Mucosa of stomach (tissue), 1 donor: Measurements from ENCODE around the gene SSH3.
A peak's percentile ranks its signal among the peaks of the same experiment; 100 is the strongest.

Experiments
- H3K27me3 ChIP-seq: one replicate; pipeline ENCODE4 v1.7.0; 2013; ENCODE audit warnings: mild to moderate bottlenecking, low read length; ENCODE audit not compliant: control insufficient read depth, insufficient read depth
- H3K36me3 ChIP-seq: one replicate; pipeline ENCODE4 v1.7.0; 2013; ENCODE audit warnings: low read length; ENCODE audit not compliant: control insufficient read depth, insufficient read depth
- H3K4me1 ChIP-seq: one replicate; pipeline ENCODE4 v1.7.0; 2013; ENCODE audit warnings: mild to moderate bottlenecking, low read length; ENCODE audit not compliant: control insufficient read depth, insufficient read depth
- H3K4me3 ChIP-seq: one replicate; pipeline ENCODE4 v1.7.0; 2013; ENCODE audit warnings: low read length
- H3K9ac ChIP-seq: one replicate; pipeline ENCODE4 v1.7.0; 2013; ENCODE audit warnings: mild to moderate bottlenecking, low read length, moderate library complexity
- H3K9me3 ChIP-seq: one replicate; pipeline ENCODE4 v1.7.0; 2013; ENCODE audit warnings: mild to moderate bottlenecking, low read length, moderate library complexity; ENCODE audit not compliant: control insufficient read depth
- donor health status: Pancreatic carcinoma.

Gene SSH3

GRCh38 chr11:67295846-67296245, 7.5 kb upstream of the SSH3 start:
- H3K4me3 ChIP-seq, result no peak overlapping the region
- H3K9me3 ChIP-seq, result no peaks in the 10 kb centered on the region
- peaks cover 12% of the 10 kb centered on the region for H3K4me1 ChIP-seq
- no peak overlapping the region for H3K9ac ChIP-seq
- H3K27me3 ChIP-seq, result no peaks in the 10 kb centered on the region
- peaks cover 13% of the 10 kb centered on the region for H3K36me3 ChIP-seq

DNA sequence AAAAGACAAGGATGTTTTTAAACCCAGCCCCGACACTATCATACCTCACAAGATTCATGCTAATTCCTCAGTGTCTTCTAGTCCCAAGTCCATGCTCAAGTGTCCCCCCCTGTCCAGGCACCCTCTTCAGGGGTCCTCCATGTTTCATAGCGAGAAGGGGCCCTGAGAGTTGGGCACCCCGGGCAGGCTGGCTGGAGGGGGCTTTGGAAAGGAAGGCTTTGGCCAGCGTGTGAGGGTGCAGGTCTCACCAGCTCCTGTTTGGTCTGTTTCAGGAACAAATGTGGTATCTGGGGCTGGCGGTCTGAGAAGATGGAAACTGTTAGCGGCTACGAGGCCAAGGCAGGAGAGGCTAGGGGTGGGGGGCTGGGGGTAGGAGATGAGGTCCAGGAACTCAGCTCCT, 4.5 kb upstream of the SSH3 start:
- no peak overlapping the region for H3K9ac ChIP-seq
- peaks cover 15% of the 10 kb centered on the region for H3K36me3 ChIP-seq
- H3K4me1 ChIP-seq, result peaks cover 14% of the 10 kb centered on the region
- no peaks in the 10 kb centered on the region for H3K9me3 ChIP-seq
- no peak overlapping the region for H3K4me3 ChIP-seq
- H3K27me3 ChIP-seq, result no peaks in the 10 kb centered on the region

GRCh38 chr11:67299471-67300191, 3.7 kb upstream of the SSH3 start:
- Histone ChIP-seq H3K4me1 (peaks cover 18% of the 10 kb centered on the region), H3K27me3 (no peaks in the 10 kb centered on the region), H3K9me3 (no peaks in the 10 kb centered on the region), H3K36me3 (peaks cover 15% of the 10 kb centered on the region), H3K4me3 (no peak overlapping the region), H3K9ac (no peak overlapping the region)

DNA sequence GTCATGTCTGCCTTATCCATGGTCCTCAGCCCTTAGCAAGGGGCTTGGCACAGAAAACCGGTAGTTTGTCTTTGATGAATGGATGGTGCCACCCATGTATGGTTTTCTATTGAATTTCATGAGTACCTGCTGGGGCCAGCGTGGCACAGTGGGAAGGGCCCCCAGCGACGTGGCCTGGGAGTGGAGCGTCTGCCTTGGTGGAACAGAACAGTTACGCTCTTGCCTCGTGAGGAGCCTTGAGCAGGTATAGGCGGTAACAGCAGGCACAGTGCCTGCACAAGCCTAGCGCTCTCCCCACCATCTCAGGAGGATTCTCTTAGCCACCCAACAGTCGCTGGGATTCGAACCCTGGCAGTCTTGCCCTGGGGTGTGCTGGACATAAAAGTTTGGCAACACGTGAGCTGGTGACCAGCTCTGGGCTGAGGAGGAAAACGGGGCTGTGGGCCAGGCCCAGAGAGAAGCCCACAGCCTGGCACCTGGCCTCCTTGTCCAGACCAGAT, 3.0 kb upstream of the SSH3 start:
- Histone ChIP-seq H3K9ac (no peak overlapping the region), H3K4me3 (no peak overlapping the region), H3K36me3 (peaks cover 15% of the 10 kb centered on the region), H3K27me3 (no peaks in the 10 kb centered on the region), H3K9me3 (no peaks in the 10 kb centered on the region), H3K4me1 (peaks cover 22% of the 10 kb centered on the region)

DNA sequence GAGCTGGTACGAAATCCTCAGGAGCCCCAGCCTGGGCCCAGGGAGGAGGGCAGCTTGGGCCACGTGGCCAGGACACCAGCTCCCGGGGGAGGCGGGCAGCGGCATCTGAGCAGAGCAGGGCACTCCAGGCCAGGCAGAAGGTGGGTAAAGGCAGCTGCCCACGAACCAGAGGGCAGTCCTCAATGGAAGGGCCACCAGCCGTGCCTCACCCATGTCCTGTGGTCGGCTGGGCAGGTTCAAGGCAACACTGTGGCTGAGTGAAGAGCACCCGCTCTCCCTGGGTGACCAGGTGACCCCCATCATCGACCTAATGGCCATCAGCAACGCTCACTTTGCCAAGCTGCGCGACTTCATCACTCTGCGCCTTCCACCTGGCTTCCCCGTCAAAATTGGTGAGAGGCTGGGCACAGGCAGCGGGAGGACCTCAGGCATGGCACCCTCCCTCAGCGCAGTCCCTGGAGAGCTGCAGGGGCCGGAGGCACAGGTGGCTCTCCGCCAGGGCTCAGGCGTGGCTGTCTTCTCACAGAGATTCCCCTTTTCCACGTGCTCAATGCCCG, 2.5 kb upstream of the SSH3 start:
- Histone ChIP-seq H3K9ac (no peak overlapping the region), H3K4me3 (no peak overlapping the region), H3K36me3 (peaks cover 15% of the 10 kb centered on the region), H3K9me3 (no peaks in the 10 kb centered on the region), H3K27me3 (no peaks in the 10 kb centered on the region), H3K4me1 (peaks cover 25% of the 10 kb centered on the region)

GRCh38 chr11:67301313-67301921, 1.9 kb upstream of the SSH3 start:
- H3K36me3 ChIP-seq, result peaks cover 15% of the 10 kb centered on the region
- no peak overlapping the region for H3K9ac ChIP-seq
- no peak overlapping the region for H3K4me3 ChIP-seq
- H3K4me1 ChIP-seq, result peaks cover 25% of the 10 kb centered on the region
- H3K27me3 ChIP-seq, result no peaks in the 10 kb centered on the region
- no peaks in the 10 kb centered on the region for H3K9me3 ChIP-seq

GRCh38 chr11:67301951-67302516, 1.3 kb upstream of the SSH3 start:
- peaks cover 25% of the 10 kb centered on the region for H3K4me1 ChIP-seq
- peaks cover 18% of the 10 kb centered on the region for H3K36me3 ChIP-seq
- no peak overlapping the region for H3K4me3 ChIP-seq
- H3K9me3 ChIP-seq, result no peaks in the 10 kb centered on the region
- no peaks in the 10 kb centered on the region for H3K27me3 ChIP-seq
- H3K9ac ChIP-seq, result peak overlapping the region; percentile 89

- Histone ChIP-seq H3K4me3 (peak overlapping the region; percentile 87), H3K36me3 (peaks cover 24% of the 10 kb centered on the region), H3K9ac (peak overlapping the region; percentile 89), H3K4me1 (peaks cover 25% of the 10 kb centered on the region), H3K27me3 (no peaks in the 10 kb centered on the region), H3K9me3 (no peaks in the 10 kb centered on the region)
Measured at GRCh38 chr11:67302571-67303131, 679 bp upstream of the SSH3 start.

DNA sequence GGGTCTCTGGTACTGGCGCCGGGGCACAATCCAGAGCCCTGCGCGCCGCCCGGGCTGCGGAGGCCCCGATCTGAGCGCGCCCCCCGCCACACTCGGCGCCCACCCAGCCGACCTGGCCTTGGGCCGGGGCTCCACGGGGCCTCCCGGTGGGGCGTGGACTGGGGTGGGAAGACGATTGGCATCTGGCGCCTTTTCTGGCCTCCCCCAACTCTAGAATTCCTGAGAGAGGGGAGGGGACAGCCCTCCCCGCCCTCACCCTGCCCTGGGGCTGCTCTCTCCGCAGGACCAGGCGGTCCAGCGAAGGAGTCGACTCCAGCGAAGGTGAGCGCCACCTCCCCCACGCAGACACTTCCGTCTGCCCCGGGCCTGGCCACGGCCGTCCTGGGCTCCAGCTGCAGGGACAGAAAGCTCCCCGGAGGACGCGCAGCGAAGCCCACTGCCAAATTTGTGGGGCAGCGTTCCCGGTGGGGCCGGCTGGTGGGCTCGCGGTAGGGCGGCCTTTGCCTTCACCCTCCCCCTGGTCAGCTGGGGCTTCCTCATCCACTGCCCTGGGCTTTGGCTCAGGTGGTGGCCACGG, 593 bp downstream of the SSH3 start:
- Histone ChIP-seq H3K4me1 (peaks cover 25% of the 10 kb centered on the region), H3K4me3 (peak overlapping the region; percentile 87), H3K27me3 (no peaks in the 10 kb centered on the region), H3K9ac (peak overlapping the region; percentile 89), H3K9me3 (no peaks in the 10 kb centered on the region), H3K36me3 (peaks cover 27% of the 10 kb centered on the region)

DNA sequence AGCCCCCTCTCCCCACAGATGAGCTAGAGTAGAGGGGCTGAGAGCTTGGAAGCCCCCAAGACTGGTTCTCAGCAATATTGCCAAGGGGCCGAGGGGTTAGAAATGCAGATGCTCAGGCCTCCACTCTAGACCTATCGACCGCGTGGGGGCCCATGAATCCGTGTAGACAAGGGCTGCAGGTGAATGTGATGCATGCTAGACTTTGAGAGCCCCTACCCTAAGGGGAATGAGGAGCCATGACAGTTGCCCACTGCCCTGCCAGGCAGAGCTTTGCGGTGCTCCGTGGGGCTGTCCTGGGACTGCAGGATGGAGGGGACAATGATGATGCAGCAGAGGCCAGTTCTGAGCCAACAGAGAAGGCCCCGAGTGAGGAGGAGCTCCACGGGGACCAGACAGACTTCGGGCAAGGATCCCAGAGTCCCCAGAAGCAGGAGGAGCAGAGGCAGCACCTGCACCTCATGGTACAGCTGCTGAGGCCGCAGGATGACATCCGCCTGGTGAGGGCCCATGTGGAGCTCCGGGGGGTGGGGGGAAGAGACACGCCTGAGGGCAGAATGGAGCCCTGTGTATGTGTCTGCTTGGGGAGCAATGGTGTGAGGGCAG, 1.3 kb downstream of the SSH3 start:
- peaks cover 25% of the 10 kb centered on the region for H3K4me1 ChIP-seq
- H3K9ac ChIP-seq, result peak overlapping the region; percentile 89
- no peaks in the 10 kb centered on the region for H3K9me3 ChIP-seq
- peak overlapping the region; percentile 87 for H3K4me3 ChIP-seq
- peaks cover 25% of the 10 kb centered on the region for H3K36me3 ChIP-seq
- no peaks in the 10 kb centered on the region for H3K27me3 ChIP-seq

DNA sequence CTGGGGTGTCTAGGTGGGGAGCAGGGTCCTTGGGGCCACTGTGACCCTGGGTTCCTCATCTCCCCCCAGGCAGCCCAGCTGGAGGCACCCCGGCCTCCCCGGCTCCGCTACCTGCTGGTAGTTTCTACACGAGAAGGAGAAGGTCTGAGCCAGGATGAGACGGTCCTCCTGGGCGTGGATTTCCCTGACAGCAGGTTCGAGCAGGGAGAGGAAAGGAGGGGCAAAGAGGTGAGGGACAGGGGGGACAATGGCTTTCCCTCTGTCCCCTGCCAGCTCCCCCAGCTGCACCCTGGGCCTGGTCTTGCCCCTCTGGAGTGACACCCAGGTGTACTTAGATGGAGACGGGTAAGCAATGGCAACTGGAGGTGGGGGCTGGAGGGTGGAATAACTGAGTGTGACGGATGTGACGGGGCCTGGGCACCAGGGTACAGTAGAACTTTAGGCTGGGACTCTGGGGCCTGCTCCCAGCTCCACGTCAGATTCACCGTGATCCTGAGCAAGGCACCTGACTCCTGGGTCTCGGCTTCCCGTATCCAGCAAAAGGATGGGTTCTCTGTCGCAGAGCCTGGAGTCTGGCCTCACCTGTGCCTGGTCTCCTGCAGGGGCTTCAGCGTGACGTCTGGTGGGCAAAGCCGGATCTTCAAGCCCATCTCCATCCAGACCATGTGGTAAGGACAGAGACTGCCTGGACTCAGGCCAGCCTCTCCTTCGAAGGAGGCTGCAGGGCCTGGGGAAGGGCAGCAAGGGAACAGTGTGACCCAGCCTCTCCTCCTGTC, 3.6 kb downstream of the SSH3 start:
- no peaks in the 10 kb centered on the region for H3K27me3 ChIP-seq
- H3K4me1 ChIP-seq, result peaks cover 23% of the 10 kb centered on the region
- no peak overlapping the region for H3K4me3 ChIP-seq
- no peaks in the 10 kb centered on the region for H3K9me3 ChIP-seq
- H3K36me3 ChIP-seq, result peaks cover 23% of the 10 kb centered on the region
- H3K9ac ChIP-seq, result no peak overlapping the region
